Tibial artery (tissue), 4 donors: ENCODE data around the gene SYNE1.

ENCODE experiments used
- DNase-seq, 2 donors: peaks; one replicate each; pipeline ENCODE4 v3.0.0-alpha.2; 2019
- H3K27ac ChIP-seq, 2 donors: fragments of 200-600 bp; sonication (generic) in 1 of 2; 1 replicate in 1 of 2; 2 replicates in 1 of 2; pipeline ENCODE4 v1.5.1; 2018 to 2019; ENCODE audit warnings: mild to moderate bottlenecking in 1 of 2
- H3K27me3 ChIP-seq, 2 donors: fragments of 200-600 bp; sonication (generic) in 1 of 2; one replicate each; pipeline versions ENCODE4 v1.5.1 to v1.6.0; 2016 to 2019
- H3K36me3 ChIP-seq, 3 donors: fragments of 200-600 bp; sonication (generic) in 2 of 3; one replicate each; pipeline ENCODE4 v1.5.1; 2016 to 2019; ENCODE audit warnings: mild to moderate bottlenecking in 2 of 3
- H3K4me1 ChIP-seq, 4 donors: fragments of 200-600 bp; sonication (generic) in 2 of 4; 1 replicate in 3 of 4; 2 replicates in 1 of 4; pipeline ENCODE4 v1.5.1; 2016 to 2019
- H3K4me3 ChIP-seq, 2 donors: fragments of 200-600 bp; sonication (generic) in 1 of 2; 1 replicate in 1 of 2; 2 replicates in 1 of 2; pipeline ENCODE4 v1.5.1; 2018 to 2019; ENCODE audit warnings: mild to moderate bottlenecking in 2 of 2
- H3K9me3 ChIP-seq, 3 donors: fragments of 200-600 bp; sonication (generic) in 1 of 3; one replicate each; pipeline ENCODE4 v1.5.1; 2016 to 2019
- CTCF ChIP-seq, 2 experiments: fragments of 200-600 bp in 1 of 2; fragments of 450-650 bp in 1 of 2; IDR thresholded peaks; one replicate each; pipeline ENCODE4 v1.5.1; 2017 to 2019; ENCODE audit warnings: antibody characterized with exemption in 2 of 2, mild to moderate bottlenecking in 1 of 2, moderate library complexity in 1 of 2
- intact Hi-C: fragments of 100-400 bp; cut with DNase I; formaldehyde crosslinking; loops from one replicate; pipeline ENCODE4 v1.15.0; 2023; ENCODE audit warnings: low total_unique reads

The SYNE1 gene

DNA sequence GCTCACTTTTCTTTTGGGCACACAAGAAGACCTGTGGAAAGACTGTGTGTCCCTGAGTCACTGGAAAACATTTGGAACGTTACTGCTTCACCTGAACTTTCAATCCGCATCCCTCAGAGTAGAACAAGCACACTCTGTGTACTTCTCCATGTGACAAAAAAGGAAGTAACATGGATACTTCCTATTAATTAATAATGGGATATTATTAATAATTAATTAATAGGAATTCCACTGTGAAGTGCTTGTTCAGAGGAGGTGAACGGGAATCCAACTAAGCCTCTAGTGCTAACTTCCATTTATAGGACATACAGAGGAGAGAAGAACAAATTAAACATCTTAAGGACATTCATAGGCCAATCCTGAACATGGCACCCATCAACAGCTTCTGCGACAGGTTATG, 407.8 kb downstream of the SYNE1 start:
- no peak for DNase-seq
- Histone ChIP-seq H3K36me3 (peaks cover 35 to 50% (median 41%) of the 10 kb centered on the region in 3 donors), H3K4me3 (no peak overlapping the region), H3K27me3 (no peaks in the 10 kb centered on the region), H3K4me1 (peaks cover 0 to 10% (median 0%) of the 10 kb centered on the region in 4 donors), H3K27ac (no peak overlapping the region), H3K9me3 (no peaks in the 10 kb centered on the region)
- no peak for TF ChIP-seq CTCF (IDR thresholded peaks at IDR 0.05)
- intact Hi-C loops = no loop called here

- Histone ChIP-seq H3K36me3 (peaks cover 50 to 65% (median 54%) of the 10 kb centered on the region in 3 donors), H3K27ac (peak overlapping the region in 1 of 2 donors; percentile 22)
- intact Hi-C loops = no loop called here
Measured at GRCh38 chr6:152226119-152226518, 411.0 kb downstream of the SYNE1 start.

DNA sequence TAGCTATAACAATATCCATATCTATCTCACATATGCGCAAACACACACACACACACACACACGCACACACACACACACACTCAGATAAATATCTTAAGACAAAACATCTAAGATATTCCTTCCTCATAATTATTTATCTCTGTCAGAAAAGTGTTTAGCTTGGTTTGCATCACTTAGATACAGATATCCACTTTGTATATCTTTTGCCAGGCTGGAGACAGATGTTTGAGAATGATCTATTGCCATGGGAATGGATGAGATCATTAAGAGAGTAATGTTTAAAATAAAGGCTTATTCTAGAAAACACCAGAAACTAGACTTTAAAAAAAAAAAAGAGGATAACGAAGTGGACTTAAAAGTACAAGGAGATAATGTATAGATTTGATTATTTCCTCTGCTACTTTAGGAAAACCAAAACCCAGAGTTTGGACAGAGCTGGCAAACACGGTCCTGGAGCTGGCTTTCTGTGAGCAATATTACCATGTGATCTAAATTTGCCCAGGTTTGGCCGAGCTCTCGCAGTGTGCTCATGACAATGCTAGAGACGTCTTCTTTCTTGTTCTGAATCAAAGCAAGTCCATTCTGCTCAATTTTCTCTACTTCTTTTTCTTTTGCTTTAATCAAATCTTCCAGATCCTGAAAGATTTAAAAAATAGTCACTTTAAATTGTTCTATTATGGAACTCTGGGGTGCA, 411.8 kb downstream of the SYNE1 start:
- peak in 1 of 2 donors; percentile 49 for DNase-seq
- Histone ChIP-seq H3K27ac (no peak overlapping the region), H3K36me3 (peaks cover 50 to 66% (median 56%) of the 10 kb centered on the region in 3 donors), H3K9me3 (peaks cover 0 to 6% (median 0%) of the 10 kb centered on the region in 3 donors), H3K27me3 (no peaks in the 10 kb centered on the region), H3K4me3 (no peak overlapping the region), H3K4me1 (no peaks in the 10 kb centered on the region)
- no peak for TF ChIP-seq CTCF (IDR thresholded peaks at IDR 0.05)
- intact Hi-C loops = no loop called here

More at GRCh38 chr6:152226119-152226518, 411.0 kb downstream of the SYNE1 start:
- Histone ChIP-seq H3K4me1 (no peaks in the 10 kb centered on the region), H3K9me3 (peaks cover 0 to 6% (median 0%) of the 10 kb centered on the region in 3 donors), H3K4me3 (no peak overlapping the region), H3K27me3 (no peaks in the 10 kb centered on the region)
- no peak for TF ChIP-seq CTCF (IDR thresholded peaks at IDR 0.05)
- DNase-seq = no peak

DNA sequence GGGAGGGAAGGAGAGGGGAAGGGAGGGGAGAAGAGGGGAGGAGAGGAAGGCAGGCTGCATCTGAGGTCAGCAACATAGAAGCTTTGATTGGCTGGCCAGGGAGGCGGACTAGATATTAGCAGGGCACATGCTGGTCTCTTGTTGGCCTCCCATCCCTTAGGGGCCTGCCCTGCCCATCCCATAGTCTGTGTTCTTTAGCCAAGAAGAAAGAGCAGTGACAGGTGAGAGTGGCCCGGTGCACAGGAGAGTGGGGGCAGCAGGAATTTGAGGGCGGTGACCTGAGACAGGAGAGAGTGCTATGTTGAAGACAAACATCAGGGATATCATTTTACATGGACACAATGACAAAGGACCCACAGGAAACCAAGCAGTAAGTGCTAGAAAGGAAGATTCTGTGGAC, 413.5 kb downstream of the SYNE1 start:
- DNase-seq = no peak
- H3K27ac ChIP-seq = no peak overlapping the region
- H3K4me1 ChIP-seq = no peaks in the 10 kb centered on the region
- no peak overlapping the region for H3K4me3 ChIP-seq
- peaks cover 55 to 62% (median 60%) of the 10 kb centered on the region in 3 donors for H3K36me3 ChIP-seq
- peaks cover 0 to 6% (median 0%) of the 10 kb centered on the region in 3 donors for H3K9me3 ChIP-seq
- no peaks in the 10 kb centered on the region for H3K27me3 ChIP-seq
- intact Hi-C loops = no loop called here
- no peak for TF ChIP-seq CTCF (IDR thresholded peaks at IDR 0.05)

DNA sequence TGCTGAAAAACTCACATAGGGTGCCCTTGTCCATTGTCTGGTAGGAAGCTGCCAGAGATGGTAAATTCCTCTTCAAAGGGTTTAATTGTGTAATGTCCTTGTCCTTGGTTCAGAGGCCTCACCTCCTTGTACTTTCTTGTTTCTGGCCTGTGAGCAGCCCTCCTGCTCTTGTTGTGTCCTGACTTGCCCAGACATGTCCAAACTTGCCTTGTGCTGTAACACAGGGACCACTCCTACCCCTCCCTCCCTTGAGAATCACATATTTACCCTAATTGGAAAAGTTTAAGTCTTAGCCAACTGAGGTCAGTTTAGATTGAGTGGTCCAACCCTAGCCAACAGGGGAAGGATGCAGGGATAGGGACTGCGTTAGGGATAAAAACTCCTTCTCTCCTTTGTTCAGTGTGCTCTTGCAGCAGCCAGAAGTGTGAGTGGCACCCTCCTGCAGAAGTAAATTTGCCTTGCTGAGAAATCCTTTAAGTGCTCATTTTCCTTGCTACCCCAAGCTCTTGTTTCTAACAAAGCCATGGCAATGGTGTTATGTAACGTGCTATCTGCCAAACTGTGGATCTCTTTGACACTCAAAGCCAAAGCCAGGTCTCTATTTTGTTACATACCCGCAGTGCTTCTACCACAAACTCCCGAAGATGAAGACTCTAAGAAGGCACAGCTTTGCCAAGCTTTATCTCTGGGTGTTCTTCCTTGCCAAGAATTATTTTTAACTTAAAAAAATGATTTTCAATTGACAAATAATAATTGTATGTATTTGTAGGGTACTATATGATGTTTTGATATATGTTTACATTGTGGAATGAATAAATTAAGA, 415.1 kb downstream of the SYNE1 start:
- H3K27ac ChIP-seq = no peak overlapping the region
- peaks cover 0 to 6% (median 0%) of the 10 kb centered on the region in 3 donors for H3K9me3 ChIP-seq
- H3K4me3 ChIP-seq = no peak overlapping the region
- H3K27me3 ChIP-seq = no peaks in the 10 kb centered on the region
- H3K36me3 ChIP-seq = peaks cover 67 to 78% (median 72%) of the 10 kb centered on the region in 3 donors
- H3K4me1 ChIP-seq = no peaks in the 10 kb centered on the region
- no peak for DNase-seq
- no peak for TF ChIP-seq CTCF (IDR thresholded peaks at IDR 0.05)
- intact Hi-C loops = no loop called here
